Ishikawa (cell line): ENCODE measurements around the gene RADIL.

Experiments used
- CEBPB ChIP-seq: IDR thresholded peaks from 2 replicates; pipeline ENCODE4 v1.6.1; 2012
- CREB1 ChIP-seq: IDR thresholded peaks from 2 replicates; pipeline ENCODE4 v1.6.1; 2012; ENCODE audit warnings: low read depth
- EGR1 ChIP-seq: IDR thresholded peaks from 2 replicates; pipeline ENCODE4 v1.6.1; 2012
- EP300 ChIP-seq: IDR thresholded peaks from 2 replicates; pipeline ENCODE4 v1.6.1; 2012; ENCODE audit warnings: borderline replicate concordance
- FOXM1 ChIP-seq: IDR thresholded peaks from 2 replicates; pipeline ENCODE4 v1.6.1; 2012; ENCODE audit warnings: low read depth, borderline replicate concordance
- MAX ChIP-seq: IDR thresholded peaks from 2 replicates; pipeline ENCODE4 v1.6.1; 2012
- NFIC ChIP-seq: IDR thresholded peaks from 2 replicates; pipeline ENCODE4 v1.6.1; 2012
- RAD21 ChIP-seq: IDR thresholded peaks from 2 replicates; pipeline ENCODE4 v1.6.1; 2012; ENCODE audit warnings: low read depth
- REST ChIP-seq: IDR thresholded peaks from 2 replicates; pipeline ENCODE4 v1.6.1; 2012; ENCODE audit warnings: low read depth, mild to moderate bottlenecking
- TAF1 ChIP-seq: IDR thresholded peaks from 2 replicates; pipeline ENCODE4 v1.6.1; 2012; ENCODE audit warnings: low read depth, mild to moderate bottlenecking
- TCF12 ChIP-seq: IDR thresholded peaks from 2 replicates; pipeline ENCODE4 v1.6.1; 2012; ENCODE audit warnings: low read depth
- TEAD4 ChIP-seq: IDR thresholded peaks from 2 replicates; pipeline ENCODE4 v1.6.1; 2012
- USF1 ChIP-seq: IDR thresholded peaks from 2 replicates; pipeline ENCODE4 v1.6.1; 2012
- YY1 ChIP-seq: IDR thresholded peaks from 2 replicates; pipeline ENCODE4 v1.6.1; 2012; ENCODE audit warnings: low read depth
- ZBTB7A ChIP-seq: IDR thresholded peaks from 2 replicates; pipeline ENCODE4 v1.6.1; 2012; ENCODE audit warnings: low read depth

RADIL gene

GRCh38 chr7:4765776-4766490, 117.6 kb downstream of the RADIL start:
- TF ChIP-seq TEAD4, result no peak
- TF ChIP-seq ZBTB7A, result no peak
- TF ChIP-seq EGR1, result no peak
- TF ChIP-seq TCF12, result no peak

GRCh38 chr7:4764402-4765007, 119.0 kb downstream of the RADIL start:
- no peak for TF ChIP-seq CREB1
- no peak for TF ChIP-seq NFIC
- no peak for TF ChIP-seq YY1
- TF ChIP-seq TAF1, result no peak
- no peak for TF ChIP-seq TEAD4
- no peak for TF ChIP-seq FOXM1
- no peak for TF ChIP-seq EGR1
- TF ChIP-seq USF1, result no peak
- no peak for TF ChIP-seq ZBTB7A
- TF ChIP-seq RAD21, result no peak
- no peak for TF ChIP-seq CEBPB
- TF ChIP-seq TCF12, result no peak
- TF ChIP-seq MAX, result no peak
- no peak for TF ChIP-seq EP300
- no peak for TF ChIP-seq REST

- no peak for TF ChIP-seq RAD21
- TF ChIP-seq YY1, result no peak
- TF ChIP-seq REST, result no peak
- TF ChIP-seq CREB1, result no peak
- no peak for TF ChIP-seq NFIC
- TF ChIP-seq USF1, result no peak
- TF ChIP-seq FOXM1, result no peak
- TF ChIP-seq CEBPB, result no peak
- no peak for TF ChIP-seq TAF1
- no peak for TF ChIP-seq EP300
- TF ChIP-seq EGR1, result no peak
- TF ChIP-seq ZBTB7A, result no peak
- TF ChIP-seq MAX, result no peak
- TF ChIP-seq TEAD4, result no peak
- no peak for TF ChIP-seq TCF12
Observed at GRCh38 chr7:4763794-4764185, 119.7 kb downstream of the RADIL start.

- TF ChIP-seq RAD21, result no peak
- TF ChIP-seq TEAD4, result no peak
- TF ChIP-seq CREB1, result no peak
- TF ChIP-seq EP300, result no peak
- TF ChIP-seq EGR1, result no peak
- no peak for TF ChIP-seq FOXM1
- TF ChIP-seq ZBTB7A, result no peak
- no peak for TF ChIP-seq TAF1
- no peak for TF ChIP-seq USF1
- TF ChIP-seq MAX, result no peak
- no peak for TF ChIP-seq YY1
Observed at GRCh38 chr7:4763091-4763793, 120.3 kb downstream of the RADIL start.
